AG10803 (cell line): ENCODE data around the gene HDX.
A peak's percentile ranks its signal among the peaks of the same experiment; 100 is the strongest.
"Not testable (repeated sequence)": the region's sequence is repeated elsewhere in the genome, so short reads cannot be mapped to it uniquely, and the experiment has no call there.

ENCODE experiments used
- DNase-seq: peaks from one replicate; pipeline ENCODE4 v3.0.0; 2010; ENCODE audit warnings: low read depth
- H3K4me3 ChIP-seq: 2 replicates; pipeline ENCODE4 v1.5.1; 2011; ENCODE audit warnings: mild to moderate bottlenecking, low read length, control low read depth
- TF ChIP-seq, protein P1 (sequence below): conservative IDR thresholded peaks from 2 replicates; pipeline ENCODE4 v1.5.1; 2011; ENCODE audit warnings: mild to moderate bottlenecking, low read length, control low read depth, inconsistent platforms

Gene HDX, protein sequence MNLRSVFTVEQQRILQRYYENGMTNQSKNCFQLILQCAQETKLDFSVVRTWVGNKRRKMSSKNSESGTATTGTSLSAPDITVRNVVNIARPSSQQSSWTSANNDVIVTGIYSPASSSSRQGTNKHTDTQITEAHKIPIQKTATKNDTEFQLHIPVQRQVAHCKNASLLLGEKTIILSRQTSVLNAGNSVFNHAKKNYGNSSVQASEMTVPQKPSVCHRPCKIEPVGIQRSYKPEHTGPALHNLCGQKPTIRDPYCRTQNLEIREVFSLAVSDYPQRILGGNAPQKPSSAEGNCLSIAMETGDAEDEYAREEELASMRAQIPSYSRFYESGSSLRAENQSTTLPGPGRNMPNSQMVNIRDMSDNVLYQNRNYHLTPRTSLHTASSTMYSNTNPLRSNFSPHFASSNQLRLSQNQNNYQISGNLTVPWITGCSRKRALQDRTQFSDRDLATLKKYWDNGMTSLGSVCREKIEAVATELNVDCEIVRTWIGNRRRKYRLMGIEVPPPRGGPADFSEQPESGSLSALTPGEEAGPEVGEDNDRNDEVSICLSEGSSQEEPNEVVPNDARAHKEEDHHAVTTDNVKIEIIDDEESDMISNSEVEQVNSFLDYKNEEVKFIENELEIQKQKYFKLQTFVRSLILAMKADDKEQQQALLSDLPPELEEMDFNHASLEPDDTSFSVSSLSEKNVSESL

DNA sequence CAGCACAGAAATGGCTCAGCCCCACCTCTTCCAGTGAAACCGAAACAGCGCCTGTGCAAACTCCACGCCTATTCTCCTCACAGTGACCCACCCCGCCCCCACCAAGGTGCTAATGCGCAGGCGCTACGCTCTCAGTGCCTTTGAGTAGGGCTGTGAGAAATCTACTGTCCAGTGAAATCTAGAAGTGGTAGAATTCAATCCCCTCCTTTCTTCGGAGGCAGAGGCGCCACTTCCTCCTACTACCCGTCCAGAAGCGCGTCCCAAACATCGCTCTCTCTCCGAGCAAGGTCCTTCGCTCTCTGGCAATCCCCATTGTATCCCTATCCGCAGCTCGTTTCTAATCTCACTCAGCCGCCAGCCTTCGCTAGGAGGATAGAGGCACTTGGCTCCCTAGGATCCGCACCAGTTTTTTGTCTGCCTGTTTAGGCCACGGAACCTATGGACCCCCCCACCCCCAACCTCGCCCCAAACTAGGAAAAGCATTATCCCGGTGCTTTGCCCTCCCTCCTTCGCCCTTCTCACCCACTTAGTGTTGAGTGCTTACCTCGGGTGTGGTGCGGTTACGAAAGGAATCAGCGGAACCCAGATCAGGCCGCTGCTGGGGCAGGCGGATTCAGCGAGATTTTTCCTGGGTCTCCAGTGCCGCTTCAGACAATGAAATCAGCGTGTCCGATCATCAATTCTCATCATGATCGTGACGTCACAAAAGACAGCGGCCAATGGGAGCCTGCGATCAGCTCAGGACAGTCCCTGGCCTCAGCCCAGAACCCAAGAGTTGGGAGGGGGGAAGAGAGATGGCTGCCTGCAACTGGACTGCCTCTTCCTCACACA lies at the start of gene HDX:
HDX (minus strand) TSS at position 656 of the 831 bp plus-strand sequence. CDS start 27,056 bp downstream, outside the sequence.
- H3K4me3 ChIP-seq, result peak within 1 kb of the TSS; percentile 76
- peak; percentile 80 for DNase-seq
- TF ChIP-seq, protein P1, sequence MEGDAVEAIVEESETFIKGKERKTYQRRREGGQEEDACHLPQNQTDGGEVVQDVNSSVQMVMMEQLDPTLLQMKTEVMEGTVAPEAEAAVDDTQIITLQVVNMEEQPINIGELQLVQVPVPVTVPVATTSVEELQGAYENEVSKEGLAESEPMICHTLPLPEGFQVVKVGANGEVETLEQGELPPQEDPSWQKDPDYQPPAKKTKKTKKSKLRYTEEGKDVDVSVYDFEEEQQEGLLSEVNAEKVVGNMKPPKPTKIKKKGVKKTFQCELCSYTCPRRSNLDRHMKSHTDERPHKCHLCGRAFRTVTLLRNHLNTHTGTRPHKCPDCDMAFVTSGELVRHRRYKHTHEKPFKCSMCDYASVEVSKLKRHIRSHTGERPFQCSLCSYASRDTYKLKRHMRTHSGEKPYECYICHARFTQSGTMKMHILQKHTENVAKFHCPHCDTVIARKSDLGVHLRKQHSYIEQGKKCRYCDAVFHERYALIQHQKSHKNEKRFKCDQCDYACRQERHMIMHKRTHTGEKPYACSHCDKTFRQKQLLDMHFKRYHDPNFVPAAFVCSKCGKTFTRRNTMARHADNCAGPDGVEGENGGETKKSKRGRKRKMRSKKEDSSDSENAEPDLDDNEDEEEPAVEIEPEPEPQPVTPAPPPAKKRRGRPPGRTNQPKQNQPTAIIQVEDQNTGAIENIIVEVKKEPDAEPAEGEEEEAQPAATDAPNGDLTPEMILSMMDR, result no peak

DNA sequence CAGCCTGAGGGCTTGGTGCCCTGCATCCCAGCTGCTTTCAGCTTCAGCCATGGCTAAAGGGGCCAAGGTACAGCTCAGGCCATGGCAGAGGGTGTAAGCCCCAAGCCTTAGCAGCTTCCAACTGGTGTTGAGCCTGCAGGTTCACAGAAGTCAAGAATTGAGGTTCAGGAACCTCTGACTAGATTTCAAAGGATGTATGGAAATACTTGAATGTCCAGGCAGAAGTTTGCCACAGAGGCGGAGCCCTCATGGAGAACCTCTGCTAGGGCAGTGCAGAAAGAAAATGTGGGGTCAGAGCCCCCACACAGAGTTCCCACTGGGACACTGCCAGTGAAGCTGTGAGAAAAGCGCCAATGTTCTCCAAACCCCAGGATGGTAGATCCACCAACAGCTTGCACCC lies 39.1 kb upstream of the HDX start:
- not testable (repeated sequence) for DNase-seq

DNA sequence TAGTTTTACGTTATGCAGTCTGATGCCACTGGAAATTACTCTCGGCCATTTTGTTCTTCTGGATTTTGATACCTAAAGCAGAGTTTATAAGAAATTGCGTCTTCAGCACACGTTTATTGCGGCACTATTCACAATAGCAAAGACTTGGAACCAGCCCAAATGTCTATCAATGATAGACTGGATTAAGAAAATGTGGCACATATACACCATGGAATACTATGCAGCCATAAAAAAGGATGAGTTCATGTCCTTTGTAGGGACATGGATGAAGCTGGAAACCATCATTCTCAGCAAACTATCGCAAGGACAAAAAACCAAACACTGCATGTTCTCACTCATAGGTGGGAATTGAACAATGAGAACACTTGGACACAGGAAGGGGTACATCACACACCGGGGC lies 35.4 kb upstream of the HDX start:
- H3K4me3 ChIP-seq, DNase-seq: not testable (repeated sequence)

More for the DNA sequence above, 39.1 kb upstream of the HDX start:
- not testable (repeated sequence) for H3K4me3 ChIP-seq

DNA sequence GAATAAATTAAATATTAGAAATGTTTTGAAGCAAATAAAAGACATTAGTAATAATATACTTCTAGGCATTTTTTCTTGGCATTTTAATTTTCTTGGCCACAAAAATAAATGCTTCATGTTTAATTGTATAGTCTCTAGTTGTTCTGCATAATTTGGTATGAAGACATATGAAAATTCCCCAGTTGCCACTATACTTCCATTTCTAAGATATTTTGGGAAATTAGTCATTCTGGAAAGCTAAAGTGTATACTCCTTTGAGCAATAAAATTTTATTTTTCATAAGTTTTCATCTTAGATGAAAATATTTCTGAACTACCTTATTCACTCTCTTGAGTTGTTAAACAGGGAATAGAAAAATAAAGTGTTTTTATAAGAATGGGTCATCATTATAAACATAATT lies 13.8 kb downstream of the HDX start:
- no peak for DNase-seq
- TF ChIP-seq, protein P1, result no peak
- H3K4me3 ChIP-seq, result no peak overlapping the region

DNA sequence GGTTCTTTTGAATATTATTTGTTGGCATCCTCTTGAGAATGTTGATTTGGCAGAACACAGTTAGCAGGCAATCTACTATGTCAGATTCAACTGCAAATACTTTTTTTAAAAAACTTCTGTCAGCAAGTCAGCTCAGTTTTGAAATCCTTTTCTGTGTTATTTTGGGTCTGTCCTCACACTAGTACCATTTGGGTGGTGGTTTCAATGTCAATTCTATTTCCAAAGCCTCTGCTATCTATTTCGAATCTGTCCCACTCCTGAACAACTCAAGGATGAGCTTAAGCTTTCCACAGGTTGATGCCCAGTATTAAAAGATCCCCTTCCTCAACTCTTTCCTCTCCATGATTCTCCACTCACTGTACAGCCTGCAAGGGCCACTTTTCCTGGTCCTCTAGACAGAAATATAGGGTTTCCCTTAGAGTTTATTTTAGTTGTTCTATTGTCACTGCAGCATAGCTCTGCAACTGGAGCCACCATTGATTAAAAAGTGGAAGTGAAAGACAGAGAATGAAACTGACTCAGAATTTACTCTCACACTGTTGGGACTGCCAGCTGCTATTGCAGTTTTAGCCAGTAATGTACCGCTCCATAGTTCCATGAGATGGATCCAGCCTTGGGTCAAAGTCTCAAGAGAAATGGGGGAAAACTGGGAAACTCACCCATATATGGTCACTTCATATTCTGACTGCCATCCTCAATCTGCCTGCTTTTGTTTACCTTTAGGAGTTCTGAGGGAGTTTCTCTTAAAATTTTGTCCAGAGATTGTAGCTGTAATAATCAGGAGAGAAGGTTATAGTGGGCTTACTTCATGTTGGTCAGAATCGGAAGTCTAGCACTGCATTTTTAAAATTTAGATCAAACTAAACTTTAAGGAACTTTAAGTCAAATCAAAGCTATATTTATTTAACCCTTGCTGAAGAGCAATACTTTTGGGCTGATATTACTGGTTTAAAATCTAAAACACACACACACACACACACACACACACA lies 14.6 kb downstream of the HDX start:
- TF ChIP-seq, protein P1, result no peak
- no peak for DNase-seq
- H3K4me3 ChIP-seq, result no peak overlapping the region

DNA sequence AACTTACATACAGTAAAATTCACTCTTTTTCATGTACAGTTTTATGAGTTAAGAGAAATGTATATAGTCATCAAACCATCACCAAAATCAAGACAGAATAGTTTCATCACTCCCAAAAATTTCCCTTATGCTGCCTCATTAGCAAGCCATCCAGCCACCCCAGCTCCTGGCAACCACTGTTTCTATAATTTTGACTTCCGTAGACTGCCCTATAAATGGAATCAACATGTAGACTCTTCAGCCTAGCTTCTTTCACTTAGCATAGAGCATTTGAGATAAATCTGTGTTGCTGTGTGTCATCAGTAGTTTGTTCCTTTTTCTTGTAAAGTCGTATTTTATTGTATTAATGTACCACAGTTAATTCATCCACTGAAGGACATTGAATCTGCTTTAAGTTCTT lies 23.2 kb downstream of the HDX start:
- H3K4me3 ChIP-seq, result no peak overlapping the region
- TF ChIP-seq, protein P1, result no peak
- no peak for DNase-seq

DNA sequence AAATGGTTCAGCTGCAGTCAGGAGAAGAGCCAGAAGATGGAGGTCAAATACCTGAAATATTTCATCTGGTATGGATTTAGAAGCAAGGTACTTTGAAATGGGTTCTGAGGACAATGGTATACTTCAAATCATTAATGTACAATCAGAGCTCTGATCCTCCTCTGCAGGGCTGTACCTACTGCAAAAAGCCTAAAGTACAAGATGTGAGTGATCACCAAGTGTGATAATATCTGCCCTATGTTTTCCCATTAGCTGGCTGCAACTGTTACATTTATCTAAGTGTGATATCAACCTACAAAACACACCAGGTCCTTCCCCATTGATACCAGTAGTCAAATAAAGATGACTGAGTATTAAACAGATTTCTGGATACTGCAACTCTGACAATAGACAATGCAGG lies 25.1 kb downstream of the HDX start:
- DNase-seq, result no peak
- H3K4me3 ChIP-seq, result no peak overlapping the region
- TF ChIP-seq, protein P1, result no peak
